ENCODE measurements around the gene TENT5C. TPM values are rescaled to one million over a fixed set of nuclear protein-coding genes. Genes with fewer than 3 reads are reported as not detected.

TENT5C gene
- total and polyA plus RNA-seq, 10 of the 15 experiments (the other 5 are each of a cell fraction or from before 2014, with no cell fraction given): 0.19 to 2.4 (median 0.78) TPM

DNA sequence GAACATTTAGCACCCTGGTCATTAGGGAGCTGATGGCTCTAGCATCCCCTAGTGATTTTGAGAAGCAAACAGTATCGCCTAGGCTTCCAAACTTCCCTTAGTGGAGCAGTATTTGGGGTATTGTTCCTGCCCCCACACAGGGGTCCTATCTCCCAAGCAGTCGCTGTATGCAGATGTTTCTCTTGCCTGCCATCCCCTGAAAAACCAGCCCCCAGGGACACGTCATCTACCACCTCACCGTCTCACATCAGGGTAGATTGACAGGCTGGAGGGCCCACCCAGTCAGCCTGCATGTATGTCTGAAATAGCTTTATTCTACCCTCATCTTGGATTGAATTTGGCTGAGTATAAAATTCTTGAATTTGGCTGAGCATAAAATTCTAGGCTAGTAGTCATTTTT is 33.9 kb downstream of the TENT5C start:
- no peaks in the 10 kb centered on the region; the same call in 1 of the 2 replicates for H4K20me1 ChIP-seq (ENCODE audit: control insufficient read depth, insufficient read depth)
- no TSS peak for BruUV-seq (replicated peaks)
- no peak overlapping the region for H3K9ac ChIP-seq (ENCODE audit: control insufficient read depth, insufficient read depth, low read length)
- H3K36me3 ChIP-seq (ENCODE audit: control insufficient read depth in 2 of 2, insufficient read depth in 2 of 2, low read length in 1 of 2): no peaks in the 10 kb centered on the region
- H3K27ac ChIP-seq (ENCODE audit: control insufficient read depth, insufficient read depth): no peak overlapping the region
- POLR2A ChIA-PET: no interaction called here
- 59% methylated on average over 4 of the region's 4 CpGs for WGBS (ENCODE audit: insufficient coverage, insufficient replicate concordance, low lambda C conversion rate, missing lambda C conversion rate)
- H3K4me3 ChIP-seq: no peak overlapping the region
- peaks cover 2 to 5% of the 10 kb centered on the region in 2 experiments for H3K27me3 ChIP-seq (replicated peaks in 1 of 2; ENCODE audit: control insufficient read depth in 2 of 2, insufficient read depth in 2 of 2, low read length in 1 of 2)
- H3K4me2 ChIP-seq (ENCODE audit: control insufficient read depth, insufficient read depth): no peak overlapping the region
- FAIRE-seq: no peak
- SMC1A ChIA-PET (ENCODE audit: uncharacterized antibody, unreplicated experiment): interaction anchor here (1.3 kb wide), 1 partner anchor 12 kb away, joined by 4 read pairs; no protein-coding TSS in a partner anchor
- TF ChIP-seq, protein P1, sequence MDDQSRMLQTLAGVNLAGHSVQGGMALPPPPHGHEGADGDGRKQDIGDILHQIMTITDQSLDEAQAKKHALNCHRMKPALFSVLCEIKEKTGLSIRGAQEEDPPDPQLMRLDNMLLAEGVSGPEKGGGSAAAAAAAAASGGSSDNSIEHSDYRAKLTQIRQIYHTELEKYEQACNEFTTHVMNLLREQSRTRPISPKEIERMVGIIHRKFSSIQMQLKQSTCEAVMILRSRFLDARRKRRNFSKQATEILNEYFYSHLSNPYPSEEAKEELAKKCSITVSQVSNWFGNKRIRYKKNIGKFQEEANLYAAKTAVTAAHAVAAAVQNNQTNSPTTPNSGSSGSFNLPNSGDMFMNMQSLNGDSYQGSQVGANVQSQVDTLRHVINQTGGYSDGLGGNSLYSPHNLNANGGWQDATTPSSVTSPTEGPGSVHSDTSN (IDR thresholded peaks at IDR 0.05; ENCODE audit: insufficient replicate concordance, low read depth, low read length): no peak
- TF ChIP-seq RBBP5 (conservative IDR thresholded peaks at IDR 0.05): no peak
- no peak for TF ChIP-seq SREBF2 (IDR thresholded peaks at IDR 0.05; ENCODE audit: low read length)
- no peak for TF ChIP-seq GATAD2B (conservative IDR thresholded peaks at IDR 0.05; ENCODE audit: low read depth)
- TF ChIP-seq SUPT20H (IDR thresholded peaks at IDR 0.05; ENCODE audit: borderline replicate concordance, control insufficient read depth, low read depth, low read length): no peak
- TF ChIP-seq, protein P2, sequence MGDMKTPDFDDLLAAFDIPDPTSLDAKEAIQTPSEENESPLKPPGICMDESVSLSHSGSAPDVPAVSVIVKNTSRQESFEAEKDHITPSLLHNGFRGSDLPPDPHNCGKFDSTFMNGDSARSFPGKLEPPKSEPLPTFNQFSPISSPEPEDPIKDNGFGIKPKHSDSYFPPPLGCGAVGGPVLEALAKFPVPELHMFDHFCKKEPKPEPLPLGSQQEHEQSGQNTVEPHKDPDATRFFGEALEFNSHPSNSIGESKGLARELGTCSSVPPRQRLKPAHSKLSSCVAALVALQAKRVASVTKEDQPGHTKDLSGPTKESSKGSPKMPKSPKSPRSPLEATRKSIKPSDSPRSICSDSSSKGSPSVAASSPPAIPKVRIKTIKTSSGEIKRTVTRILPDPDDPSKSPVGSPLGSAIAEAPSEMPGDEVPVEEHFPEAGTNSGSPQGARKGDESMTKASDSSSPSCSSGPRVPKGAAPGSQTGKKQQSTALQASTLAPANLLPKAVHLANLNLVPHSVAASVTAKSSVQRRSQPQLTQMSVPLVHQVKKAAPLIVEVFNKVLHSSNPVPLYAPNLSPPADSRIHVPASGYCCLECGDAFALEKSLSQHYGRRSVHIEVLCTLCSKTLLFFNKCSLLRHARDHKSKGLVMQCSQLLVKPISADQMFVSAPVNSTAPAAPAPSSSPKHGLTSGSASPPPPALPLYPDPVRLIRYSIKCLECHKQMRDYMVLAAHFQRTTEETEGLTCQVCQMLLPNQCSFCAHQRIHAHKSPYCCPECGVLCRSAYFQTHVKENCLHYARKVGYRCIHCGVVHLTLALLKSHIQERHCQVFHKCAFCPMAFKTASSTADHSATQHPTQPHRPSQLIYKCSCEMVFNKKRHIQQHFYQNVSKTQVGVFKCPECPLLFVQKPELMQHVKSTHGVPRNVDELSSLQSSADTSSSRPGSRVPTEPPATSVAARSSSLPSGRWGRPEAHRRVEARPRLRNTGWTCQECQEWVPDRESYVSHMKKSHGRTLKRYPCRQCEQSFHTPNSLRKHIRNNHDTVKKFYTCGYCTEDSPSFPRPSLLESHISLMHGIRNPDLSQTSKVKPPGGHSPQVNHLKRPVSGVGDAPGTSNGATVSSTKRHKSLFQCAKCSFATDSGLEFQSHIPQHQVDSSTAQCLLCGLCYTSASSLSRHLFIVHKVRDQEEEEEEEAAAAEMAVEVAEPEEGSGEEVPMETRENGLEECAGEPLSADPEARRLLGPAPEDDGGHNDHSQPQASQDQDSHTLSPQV (IDR thresholded peaks at IDR 0.05): no peak
- no peak for TF ChIP-seq PAX5 (IDR thresholded peaks at IDR 0.05; ENCODE audit: borderline replicate concordance, low read depth, low read length)
- no peak for TF ChIP-seq SUZ12 (IDR thresholded peaks at IDR 0.05; ENCODE audit: unreplicated experiment)
- no peak for TF ChIP-seq NBN (IDR thresholded peaks at IDR 0.05)
- no peak for TF ChIP-seq FOXM1 (IDR thresholded peaks at IDR 0.05; ENCODE audit: low read depth, low read length)
- TF ChIP-seq BCL11A (IDR thresholded peaks at IDR 0.05; ENCODE audit: low read depth, low read length): no peak
- TF ChIP-seq, protein P3, sequence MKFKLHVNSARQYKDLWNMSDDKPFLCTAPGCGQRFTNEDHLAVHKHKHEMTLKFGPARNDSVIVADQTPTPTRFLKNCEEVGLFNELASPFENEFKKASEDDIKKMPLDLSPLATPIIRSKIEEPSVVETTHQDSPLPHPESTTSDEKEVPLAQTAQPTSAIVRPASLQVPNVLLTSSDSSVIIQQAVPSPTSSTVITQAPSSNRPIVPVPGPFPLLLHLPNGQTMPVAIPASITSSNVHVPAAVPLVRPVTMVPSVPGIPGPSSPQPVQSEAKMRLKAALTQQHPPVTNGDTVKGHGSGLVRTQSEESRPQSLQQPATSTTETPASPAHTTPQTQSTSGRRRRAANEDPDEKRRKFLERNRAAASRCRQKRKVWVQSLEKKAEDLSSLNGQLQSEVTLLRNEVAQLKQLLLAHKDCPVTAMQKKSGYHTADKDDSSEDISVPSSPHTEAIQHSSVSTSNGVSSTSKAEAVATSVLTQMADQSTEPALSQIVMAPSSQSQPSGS (IDR thresholded peaks at IDR 0.05; ENCODE audit: low read length): no peak
- in situ Hi-C loops (cut with MboI) (no loop called here), intact Hi-C loops (cut with micrococcal nuclease; ENCODE audit: unreplicated experiment) (no loop called here)
- H3K4me1 ChIP-seq (ENCODE audit: control insufficient read depth, insufficient read depth, low read length): peaks cover 11% of the 10 kb centered on the region; the same call in 1 of the 2 replicates
- H2AFZ ChIP-seq (ENCODE audit: control insufficient read depth, low read depth, low read length): no peak overlapping the region
- RAD21 ChIA-PET (ENCODE audit: unreplicated experiment): no interaction called here
- DNase-seq (ENCODE audit: low read depth, low spot score): no peak
- CTCF ChIA-PET: no interaction called here
- ATAC-seq: no peak
- H3K79me2 ChIP-seq (ENCODE audit: control insufficient read depth, insufficient read depth, low read length): no peaks in the 10 kb centered on the region
- no peaks in the 10 kb centered on the region for H3K9me3 ChIP-seq (replicated peaks; ENCODE audit: control insufficient read depth, insufficient read depth, low read length)

Measured in GM12878 (cell line).